Posterior vena cava (tissue), 2 donors: Measurements from ENCODE around the gene RPL15. TPM values are rescaled to one million over a fixed set of nuclear protein-coding genes. Genes with fewer than 3 reads are reported as not detected.
"Not testable (repeated sequence)": the region's sequence is repeated elsewhere in the genome, so short reads cannot be mapped to it uniquely, and the experiment has no call there.

Experiments
- DNase-seq: peaks from one replicate; pipeline ENCODE4 v3.0.0-alpha.2; 2020; ENCODE audit warnings: low spot score
- intact Hi-C, 2 donors: fragments of 100-400 bp; cut with DNase I; formaldehyde crosslinking; loops; one replicate each; pipeline versions ENCODE4 v1.14.1 to v1.14.2; 2022 to 2023
- long read RNA-seq, 2 donors: library from polyadenylated mRNA; unstranded; transcript quantifications; one replicate each; pipeline ENCODE4 v2.0.0, GENCODE V29; 2020 to 2021
- total RNA-seq, 2 donors: library from RNA; stranded (reverse); fragmentation: NEBNext Ultra II Directional; extraction: Animal tissue kit (Norgen Biotek cat#: 25700); gene quantifications; one replicate each; pipeline ENCODE4 v1.2.1, GENCODE V29; 2021
- donor health status: DM: yes; HTN: yes; CAD: no.
- donor health status: DM: yes; HTN: yes; CAD: no.

The RPL15 gene
- 1,000 to 10,000 TPM; 1,213 to 1,232 TPM for total RNA-seq
- long read RNA-seq, donor 1, transcript RPL15-208 (4 exons, 1,063 nt) = minor isoform, 12 of 282 reads
- long read RNA-seq, donor 1, transcript RPL15-201 (4 exons, 2,730 nt) = major isoform, 235 of 282 reads
- long read RNA-seq, donor 1, transcript RPL15-202 (3 exons, 820 nt) = minor isoform, 15 of 282 reads
- long read RNA-seq, donor 1, transcript RPL15-212 (2 exons, 1,785 nt) = minor isoform, 5 of 282 reads
- long read RNA-seq, donor 1, partial matches to known transcripts = 0 of 282 reads
- long read RNA-seq, donor 1, other reads (novel, unspliced or antisense) = 13 of 282 reads
- long read RNA-seq, donor 2, transcript RPL15-201 (4 exons, 2,730 nt) = major isoform, 1,743 of 2,093 reads
- long read RNA-seq, donor 2, transcript RPL15-215 (4 exons, 824 nt) = minor isoform, 12 of 2,093 reads
- long read RNA-seq, donor 2, transcript RPL15-208 (4 exons, 1,063 nt) = minor isoform, 142 of 2,093 reads
- long read RNA-seq, donor 2, transcript RPL15-202 (3 exons, 820 nt) = minor isoform, 103 of 2,093 reads
- long read RNA-seq, donor 2, partial matches to known transcripts = 5 of 2,093 reads
- long read RNA-seq, donor 2, other reads (novel, unspliced or antisense) = 71 of 2,093 reads

GRCh38 chr3:23916886-23917678 lies at the start of gene RPL15, which contains the start of gene NKIRAS1:
Gene RPL15 (plus strand): TSS chr3:23917132. CDS start chr3:23917860, 728 bp downstream.
Gene NKIRAS1 (minus strand): TSS chr3:23916990. CDS start chr3:23910904, 6,086 bp downstream.
- DNase-seq = peak; percentile 99
- intact Hi-C loops = no loop called here

DNA sequence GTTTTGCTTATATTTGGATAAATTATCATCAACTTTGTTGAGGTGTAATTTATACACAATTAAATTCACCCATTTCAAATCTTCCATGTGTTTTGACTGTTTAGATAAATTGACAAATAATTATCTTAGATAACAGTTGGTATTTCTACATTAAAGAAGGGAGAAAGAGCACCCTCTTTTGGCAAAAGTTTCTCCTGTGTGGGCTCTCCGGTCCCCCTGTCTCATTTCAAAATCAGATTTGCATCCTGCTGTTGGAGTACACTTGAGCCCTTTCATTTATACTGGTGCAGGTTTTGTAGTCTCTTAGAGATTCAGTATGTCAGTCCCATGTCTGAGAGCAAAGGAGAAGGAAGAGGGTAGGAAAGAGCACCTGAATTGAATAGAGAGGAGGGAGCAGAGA lies 49.5 kb upstream of the RPL15 start:
- intact Hi-C loops = no loop called here
- DNase-seq = no peak

DNA sequence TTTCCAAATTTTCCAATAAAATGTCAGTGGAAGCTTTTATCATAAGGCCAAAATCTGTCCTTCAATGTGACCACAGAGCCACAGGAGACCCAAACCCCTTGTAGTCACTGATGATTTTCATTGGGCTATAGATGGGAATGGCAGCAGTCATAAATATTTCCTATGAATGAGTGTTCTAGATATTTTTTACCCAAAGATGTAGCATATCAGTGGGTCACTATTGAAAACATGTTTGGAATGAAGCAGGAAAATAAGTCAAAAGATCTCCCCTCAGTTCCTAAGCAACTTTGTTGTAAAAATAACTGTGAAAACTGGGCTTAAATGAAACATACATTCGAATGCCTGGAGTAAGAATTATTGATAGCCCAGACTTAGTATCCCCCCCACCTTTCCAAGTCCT lies 49.1 kb upstream of the RPL15 start:
- intact Hi-C loops = no loop called here
- no peak for DNase-seq

GRCh38 chr3:23869977-23870662 lies 46.8 kb upstream of the RPL15 start:
- intact Hi-C loops = no loop called here
- no peak for DNase-seq

- intact Hi-C loops, DNase-seq: not testable (repeated sequence)
These were observed 46.3 kb upstream of the RPL15 start for GRCh38 chr3:23870663-23871043.

DNA sequence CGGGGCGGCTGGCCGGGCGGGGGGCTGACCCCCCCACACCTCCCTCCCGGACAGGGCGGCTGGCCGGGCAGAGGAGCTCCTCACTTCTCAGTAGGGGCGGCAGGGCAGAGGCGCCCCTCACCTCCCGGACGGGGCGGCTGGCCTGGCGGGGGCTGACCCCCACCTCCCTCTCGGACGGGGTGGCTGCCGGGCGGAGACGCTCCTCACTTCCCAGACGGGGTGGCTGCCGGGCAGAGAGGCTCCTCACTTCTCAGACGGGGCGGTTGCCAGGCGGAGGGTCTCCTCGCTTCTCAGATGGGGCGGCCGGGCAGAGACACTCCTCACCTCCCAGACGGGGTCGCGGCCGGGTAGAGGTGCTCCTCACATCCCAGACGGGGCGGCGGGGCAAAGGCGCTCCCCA lies 45.6 kb upstream of the RPL15 start:
- DNase-seq, intact Hi-C loops: not testable (repeated sequence)

- DNase-seq = no peak
- intact Hi-C loops = no loop called here
These were observed 44.6 kb upstream of the RPL15 start for GRCh38 chr3:23872330-23872729.

- DNase-seq = no peak
- intact Hi-C loops = no loop called here
These were observed 43.0 kb upstream of the RPL15 start for GRCh38 chr3:23873941-23874340.

DNA sequence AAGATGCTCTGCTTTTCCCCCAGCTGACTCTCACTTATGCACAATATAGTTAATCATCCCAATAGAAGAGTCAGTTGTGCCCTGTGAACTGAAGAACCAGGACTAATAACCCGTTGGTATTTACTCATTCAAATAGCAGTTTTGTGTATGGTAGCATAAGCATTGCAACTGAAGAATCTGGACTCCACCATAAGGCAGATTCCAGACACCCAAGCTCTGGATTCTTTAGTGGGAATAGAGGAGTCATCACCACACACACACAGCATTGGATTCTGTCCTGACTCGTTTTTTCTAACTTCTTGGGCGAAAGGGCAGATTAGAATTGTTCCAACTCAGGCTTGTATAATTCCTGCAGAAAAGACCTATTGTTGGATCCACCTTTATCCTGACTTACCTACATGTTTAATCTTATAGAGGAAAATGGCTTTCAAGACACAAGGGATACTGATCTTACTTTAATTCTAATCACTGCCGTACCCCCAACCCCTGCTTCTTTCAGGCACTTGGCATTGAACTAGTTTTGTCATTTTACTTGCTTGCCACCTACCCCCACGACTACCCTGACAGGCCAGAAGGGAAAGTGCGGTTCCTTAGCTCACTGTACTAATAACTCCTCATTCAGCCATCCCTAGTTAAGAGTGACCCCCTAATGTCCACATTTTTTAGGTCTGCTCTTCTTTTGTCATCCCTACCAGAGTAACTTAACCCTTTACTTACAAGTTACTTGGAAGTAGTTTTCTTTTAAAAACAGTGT lies 42.4 kb upstream of the RPL15 start:
- intact Hi-C loops = no loop called here
- DNase-seq = no peak

- intact Hi-C loops = no loop called here
- DNase-seq = no peak
These were observed 41.7 kb upstream of the RPL15 start for GRCh38 chr3:23875113-23875725.

- intact Hi-C loops = no loop called here
- DNase-seq = no peak
These were observed 40.0 kb upstream of the RPL15 start for GRCh38 chr3:23876923-23877322.

DNA sequence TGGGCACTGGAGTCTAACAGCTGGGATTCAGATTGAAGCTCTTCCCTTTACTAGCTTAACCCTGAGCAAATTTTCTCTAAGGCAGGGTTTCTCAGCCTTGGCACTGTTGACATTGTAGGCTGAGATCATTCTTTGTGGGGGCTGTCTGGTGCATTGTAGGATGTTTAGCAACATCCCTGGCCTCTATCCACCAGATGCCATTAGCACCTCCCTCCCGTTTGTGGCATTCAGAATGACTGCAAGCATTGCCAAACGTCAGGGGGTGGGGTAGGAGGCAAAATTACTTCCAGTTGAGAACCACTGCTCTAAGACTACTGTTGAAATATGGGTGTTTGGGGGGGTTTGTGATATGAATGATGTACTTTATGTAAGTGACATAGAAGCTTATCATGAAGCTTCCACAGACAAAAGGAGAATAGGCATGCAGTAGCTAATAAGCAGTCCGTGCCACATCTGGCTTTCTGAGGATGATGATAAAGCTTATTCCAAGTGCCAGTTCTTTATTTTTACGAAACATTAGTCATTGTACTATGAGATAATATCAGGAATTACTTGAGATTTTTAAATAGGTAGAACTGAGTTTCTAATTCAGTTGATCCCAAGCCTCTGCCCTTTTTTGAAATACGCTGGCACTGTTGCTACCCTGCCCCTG lies 39.5 kb upstream of the RPL15 start:
- DNase-seq = no peak
- intact Hi-C loops = no loop called here

GRCh38 chr3:23879485-23879884 lies 37.4 kb upstream of the RPL15 start:
- DNase-seq = no peak
- intact Hi-C loops = no loop called here

DNA sequence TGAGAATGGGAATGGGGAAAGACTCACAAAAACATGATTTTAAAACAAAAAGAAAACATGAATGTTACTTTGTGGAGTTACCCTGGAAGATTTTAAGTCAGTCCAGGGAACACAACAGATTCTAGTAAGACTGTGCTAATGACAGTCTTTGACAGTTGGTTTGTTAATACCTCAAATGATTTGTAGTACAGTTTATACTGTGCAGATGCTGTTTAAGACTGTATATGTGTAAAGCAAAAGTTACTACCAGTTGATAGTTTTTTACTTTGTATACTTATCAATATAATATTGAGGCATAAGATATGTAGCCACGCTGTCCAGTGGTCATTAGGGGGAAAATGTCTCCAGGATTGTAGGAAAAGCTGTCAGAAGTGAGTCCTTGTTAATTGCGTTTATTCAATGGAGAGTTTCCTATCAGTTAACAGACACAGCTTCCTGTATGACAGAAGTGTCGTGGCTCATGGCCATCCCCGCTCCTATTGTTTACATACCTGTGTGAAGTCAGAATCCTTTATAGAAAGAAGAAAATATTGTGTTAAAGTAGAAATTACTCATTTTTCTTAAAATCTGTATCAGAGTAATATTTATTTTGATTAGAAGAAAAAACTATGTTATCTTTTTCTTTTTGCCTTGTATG lies 36.1 kb upstream of the RPL15 start:
- DNase-seq = no peak
- intact Hi-C loops = no loop called here

- DNase-seq, intact Hi-C loops: not testable (repeated sequence)
These were observed 34.9 kb upstream of the RPL15 start for GRCh38 chr3:23881993-23882392.

DNA sequence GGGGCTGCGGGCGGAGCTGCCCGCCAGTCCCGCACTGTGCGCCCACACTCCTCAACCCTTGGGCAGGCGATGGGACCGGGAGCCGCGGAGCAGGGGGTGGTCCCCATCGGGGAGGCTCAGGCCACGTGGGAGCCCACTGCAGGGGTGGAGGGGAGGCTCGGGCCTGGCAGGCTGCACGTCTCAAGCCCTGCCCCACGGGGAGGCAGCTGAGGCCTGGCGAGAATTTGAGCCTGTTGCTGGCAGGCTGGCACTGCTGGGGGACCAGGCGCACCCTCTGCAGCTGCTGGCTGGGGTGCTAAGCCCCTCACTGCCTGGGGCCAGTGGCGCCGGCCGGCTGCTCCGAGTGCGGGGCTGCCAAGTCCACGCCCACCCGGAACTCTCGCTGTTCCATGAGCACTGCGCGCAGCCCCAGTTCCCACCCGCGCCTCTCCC lies 34.4 kb upstream of the RPL15 start:
- intact Hi-C loops = no loop called here
- no peak for DNase-seq

DNA sequence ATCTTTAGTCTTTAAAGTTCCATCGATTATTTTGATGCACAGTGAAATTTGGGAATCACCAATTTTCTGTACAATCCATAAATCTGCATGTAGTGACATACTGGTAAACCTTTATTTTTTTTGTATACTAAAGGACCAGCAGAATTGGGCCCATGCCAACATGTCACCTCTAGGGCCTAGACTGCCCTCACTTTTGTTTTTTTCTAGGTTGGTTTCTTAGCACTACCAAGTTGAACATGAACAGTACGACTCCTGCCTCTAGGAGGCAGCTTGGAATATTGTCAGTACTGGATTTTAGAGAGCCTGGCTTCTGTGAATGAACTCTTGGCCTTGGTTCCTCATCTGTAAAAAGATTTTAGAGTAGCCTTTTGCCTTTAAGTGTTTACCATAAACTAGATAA lies 32.5 kb upstream of the RPL15 start:
- intact Hi-C loops = no loop called here

More for the DNA sequence above, 32.5 kb upstream of the RPL15 start:
- DNase-seq = no peak
